Activated CD8-positive, alpha-beta T cell treated with anti-CD3 and anti-CD28 coated beads for 36 hours (primary cell): ENCODE measurements around the gene NEDD4L. TPM values are rescaled to one million over a fixed set of nuclear protein-coding genes. Genes with fewer than 3 reads are reported as not detected.

Experiments used
- ATAC-seq: fragments of 200-7000 bp; cut with Tn5 transposase; one replicate; pipeline ENCODE4 v1.10.0; 2021; ENCODE audit warnings: mild to moderate bottlenecking, moderate library complexity
- CTCF ChIA-PET: fragments of 350-600 bp; sonication (Branson Sonifier 250); formaldehyde crosslinking; loops from one replicate; lab custom pipeline; 2021; ENCODE audit warnings: antibody characterized with exemption; lab: Charles Lee
- POLR2A ChIA-PET: fragments of 350-600 bp; sonication (Branson Sonifier 250); formaldehyde crosslinking; loops from one replicate; lab custom pipeline; 2021; ENCODE audit warnings: antibody characterized with exemption; lab: Charles Lee
- DNase-seq: peaks from one replicate; pipeline ENCODE4 v3.0.0-alpha.2; 2020
- H3K27ac Mint-ChIP-seq: one replicate; pipeline ENCODE4 v1.8.0; 2021; ENCODE audit warnings: mild to moderate bottlenecking, mixed read lengths
- H3K27me3 Mint-ChIP-seq: one replicate; pipeline ENCODE4 v1.8.0; 2021; ENCODE audit warnings: mixed read lengths
- H3K36me3 Mint-ChIP-seq: one replicate; pipeline ENCODE4 v1.8.0; 2021; ENCODE audit warnings: low read depth, mixed read lengths
- H3K4me1 Mint-ChIP-seq: one replicate; pipeline ENCODE4 v1.8.0; 2021; ENCODE audit warnings: low read depth, mixed read lengths
- H3K4me3 Mint-ChIP-seq: one replicate; pipeline ENCODE4 v1.8.0; 2021; ENCODE audit warnings: mild to moderate bottlenecking, moderate library complexity, mixed read lengths
- H3K9me3 Mint-ChIP-seq: one replicate; pipeline ENCODE4 v1.8.0; 2021; ENCODE audit warnings: mixed read lengths
- CTCF ChIP-seq: fragments of 200-600 bp; IDR thresholded peaks from one replicate; pipeline ENCODE4 v1.8.0; 2022; ENCODE audit warnings: antibody characterized with exemption, mild to moderate bottlenecking
- intact Hi-C: fragments of 100-400 bp; cut with micrococcal nuclease; formaldehyde crosslinking; loops from one replicate; pipeline ENCODE4 v1.10.0; 2022
- total RNA-seq, 2 experiments: library from RNA; stranded (reverse); gene quantifications; one replicate each; pipeline ENCODE4 v1.2.3, GENCODE V29; 2021

The NEDD4L gene
- total RNA-seq, 2 experiments from 2014 or later: 7.5 to 8.5 TPM

DNA sequence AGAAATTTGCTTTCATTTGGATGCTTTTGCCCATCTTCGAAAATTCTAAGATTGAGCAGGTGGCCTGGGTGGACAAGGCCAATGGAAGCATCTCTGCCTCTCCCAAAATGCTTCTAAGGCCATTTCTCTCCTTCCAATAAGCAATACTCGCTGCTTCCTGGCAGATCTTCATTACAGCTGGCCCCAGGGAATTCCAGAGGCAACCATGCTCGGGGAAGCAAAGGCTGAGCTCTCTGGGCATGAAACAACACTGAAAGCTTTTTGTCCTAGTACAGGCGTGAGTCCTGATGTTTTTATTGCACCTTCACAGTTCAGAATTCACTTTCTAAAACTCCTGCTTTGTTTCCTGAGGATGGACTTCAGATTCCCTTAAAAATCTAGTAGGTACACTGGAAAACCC, 11.8 kb upstream of the NEDD4L start:
- TF ChIP-seq CTCF: no peak
- DNase-seq (no peak), ATAC-seq (no peak)
- intact Hi-C loops: no loop called here
- no peak overlapping the region for H3K27ac Mint-ChIP-seq
- CTCF ChIA-PET: interaction anchor here (2.6 kb wide), 1 partner anchor 10 kb away, joined by 13 read pairs; the partner anchor contains the start of gene NEDD4L
- H3K4me1 Mint-ChIP-seq: no peaks in the 10 kb centered on the region
- POLR2A ChIA-PET: interaction anchor here (0.7 kb wide), 1 partner anchor 64 kb away, joined by 3 read pairs; no protein-coding TSS in a partner anchor
- H3K9me3 Mint-ChIP-seq: no peaks in the 10 kb centered on the region
- H3K4me3 Mint-ChIP-seq: no peak overlapping the region
- no peaks in the 10 kb centered on the region for H3K36me3 Mint-ChIP-seq
- H3K27me3 Mint-ChIP-seq: peaks cover 14% of the 10 kb centered on the region

GRCh38 chr18:58033216-58033615, 10.8 kb upstream of the NEDD4L start:
- H3K36me3 Mint-ChIP-seq: no peaks in the 10 kb centered on the region
- no peaks in the 10 kb centered on the region for H3K4me1 Mint-ChIP-seq
- no peak overlapping the region for H3K4me3 Mint-ChIP-seq
- DNase-seq (no peak), ATAC-seq (no peak)
- H3K27me3 Mint-ChIP-seq: peaks cover 15% of the 10 kb centered on the region
- CTCF ChIA-PET: interaction anchor here (2.6 kb wide), 1 partner anchor 9 kb away, joined by 13 read pairs; the partner anchor contains the start of gene NEDD4L
- no peak overlapping the region for H3K27ac Mint-ChIP-seq
- H3K9me3 Mint-ChIP-seq: no peaks in the 10 kb centered on the region
- no peak for TF ChIP-seq CTCF
- intact Hi-C loops: no loop called here
- POLR2A ChIA-PET: no interaction called here

DNA sequence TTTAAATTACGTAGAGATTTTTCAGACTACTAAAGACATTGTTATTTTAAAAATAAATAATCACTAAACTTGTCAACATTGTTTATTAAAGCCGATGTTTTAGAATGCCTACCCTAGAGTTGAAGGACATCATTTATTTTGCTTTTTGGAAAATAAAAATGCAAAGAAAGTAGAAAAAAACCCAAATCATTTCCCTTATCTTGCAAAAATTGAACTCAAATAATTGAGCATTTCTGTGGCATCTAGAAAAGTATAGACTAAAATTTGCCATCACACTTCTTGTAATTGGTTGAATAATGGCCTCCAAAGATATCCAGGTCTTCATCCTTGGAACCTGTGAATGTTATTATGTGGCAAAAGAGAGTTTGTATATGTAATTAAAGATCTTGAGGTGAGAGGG, 9.7 kb upstream of the NEDD4L start:
- Mint-ChIP-seq H3K36me3 (no peaks in the 10 kb centered on the region), H3K27me3 (peaks cover 20% of the 10 kb centered on the region), H3K4me3 (no peak overlapping the region), H3K9me3 (no peaks in the 10 kb centered on the region), H3K4me1 (no peaks in the 10 kb centered on the region), H3K27ac (no peak overlapping the region)
- TF ChIP-seq CTCF: no peak
- POLR2A ChIA-PET: no interaction called here
- DNase-seq (no peak), ATAC-seq (no peak)
- intact Hi-C loops: no loop called here
- CTCF ChIA-PET: interaction anchor here (2.6 kb wide), 1 partner anchor 8 kb away, joined by 13 read pairs; the partner anchor contains the start of gene NEDD4L

DNA sequence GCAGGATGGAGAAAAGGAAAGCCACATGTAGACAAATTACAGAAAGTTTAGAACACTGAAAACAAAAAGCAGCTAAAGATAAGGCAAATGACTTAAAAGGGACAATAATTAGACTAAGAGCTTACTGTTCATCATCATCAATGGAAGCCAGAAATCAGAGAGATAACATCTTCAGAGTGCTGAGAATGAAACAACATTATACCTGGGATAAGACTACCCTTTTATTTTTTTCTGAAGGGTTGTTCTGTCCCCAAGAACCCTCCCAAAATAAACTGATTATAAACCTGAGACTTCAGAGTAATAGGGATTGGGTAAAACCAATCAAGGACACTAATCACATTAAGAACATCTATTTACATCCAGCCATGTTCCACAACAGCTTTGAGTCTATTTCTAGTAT, 6.9 kb upstream of the NEDD4L start:
- peaks cover 21% of the 10 kb centered on the region for H3K27me3 Mint-ChIP-seq
- ChIA-PET POLR2A (interaction anchor here (1.1 kb wide), 1 partner anchor 123 kb away, joined by 3 read pairs; no protein-coding TSS in a partner anchor), CTCF (interaction anchor here (0.7 to 1.5 kb wide), 2 partner anchors 85 to 144 kb away, joined by 3 to 7 read pairs; no protein-coding TSS in a partner anchor)
- H3K9me3 Mint-ChIP-seq: no peaks in the 10 kb centered on the region
- intact Hi-C loops: no loop called here
- no peak overlapping the region for H3K27ac Mint-ChIP-seq
- ATAC-seq (no peak), DNase-seq (no peak)
- peaks cover 7% of the 10 kb centered on the region for H3K4me1 Mint-ChIP-seq
- H3K4me3 Mint-ChIP-seq: no peak overlapping the region
- no peaks in the 10 kb centered on the region for H3K36me3 Mint-ChIP-seq
- TF ChIP-seq CTCF: no peak

DNA sequence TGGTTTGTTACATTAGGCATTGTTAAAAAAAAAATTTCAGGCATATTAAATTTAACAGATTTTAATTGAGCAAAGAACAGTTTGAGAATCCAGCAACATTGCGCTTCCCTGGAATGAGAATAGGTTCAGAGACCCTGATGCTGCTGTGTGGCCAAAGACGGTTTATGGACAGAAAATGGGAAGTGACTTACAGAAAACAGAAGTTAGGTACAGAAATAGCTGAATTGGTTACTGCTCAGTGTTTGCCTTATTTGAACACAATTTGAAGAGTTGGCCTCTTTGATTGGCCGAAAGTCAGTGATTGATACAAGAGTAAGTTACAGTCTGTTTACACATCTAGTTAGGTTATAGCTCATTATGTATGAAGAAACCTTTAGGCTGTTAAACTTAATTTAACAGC, 6.0 kb upstream of the NEDD4L start:
- no peak overlapping the region for H3K27ac Mint-ChIP-seq
- H3K27me3 Mint-ChIP-seq: peaks cover 20% of the 10 kb centered on the region
- ChIA-PET CTCF (interaction anchor here (1.0 to 2.1 kb wide), 3 partner anchors 84 to 156 kb away, joined by 4 to 7 read pairs (median 4); no protein-coding TSS in a partner anchor), POLR2A (no interaction called here)
- H3K4me1 Mint-ChIP-seq: peaks cover 13% of the 10 kb centered on the region
- no peaks in the 10 kb centered on the region for H3K9me3 Mint-ChIP-seq
- no peak for TF ChIP-seq CTCF
- H3K4me3 Mint-ChIP-seq: no peak overlapping the region
- DNase-seq (no peak), ATAC-seq (no peak)
- H3K36me3 Mint-ChIP-seq: no peaks in the 10 kb centered on the region
- intact Hi-C loops: no loop called here
